B cell (primary cell): ENCODE results near the gene STAT4. TPM values are rescaled to one million over a fixed set of nuclear protein-coding genes. Genes with fewer than 3 reads are reported as not detected.
A peak's percentile ranks its signal among the peaks of the same experiment; 100 is the strongest.

Source experiments
- ATAC-seq: fragments of 200-7000 bp; cut with Tn5 transposase; one replicate; pipeline ENCODE4 v1.10.0; 2021; ENCODE audit warnings: low read depth, mild to moderate bottlenecking, moderate number of reproducible peaks, moderate library complexity
- CTCF ChIA-PET: fragments of 350-600 bp; sonication (Branson Sonifier 250); formaldehyde crosslinking; loops from one replicate; lab custom pipeline; 2021; ENCODE audit warnings: antibody characterized with exemption, inconsistent platforms; lab: Charles Lee
- POLR2A ChIA-PET: fragments of 350-600 bp; sonication (Branson Sonifier 250); formaldehyde crosslinking; loops from one replicate; lab custom pipeline; 2021; ENCODE audit warnings: antibody characterized with exemption; lab: Charles Lee
- DNase-seq: peaks from one replicate; pipeline ENCODE4 v3.0.0; 2013
- H2AFZ ChIP-seq: 2 replicates; pipeline ENCODE4 v1.6.1; 2012; ENCODE audit warnings: mild to moderate bottlenecking, low read depth, low read length; ENCODE audit not compliant: insufficient read depth, poor library complexity, severe bottlenecking
- H3K27ac ChIP-seq, 2 donors: 1 replicate in 1 of 2; 2 replicates in 1 of 2; pipeline ENCODE4 v1.5.1; 2012 to 2013; ENCODE audit warnings: low read length in 2 of 2, mild to moderate bottlenecking in 2 of 2, moderate library complexity in 1 of 2
- H3K27me3 ChIP-seq, 4 experiments: fragments of 200-600 bp in 1 of 4; sonication (generic) in 1 of 4; replicated peaks in 1 of 4; 1 replicate in 2 of 4; 2 replicates in 2 of 4; pipeline versions ENCODE4 v1.6.1 to v1.7.0; 2013 to 2016; ENCODE audit warnings: low read length in 3 of 4, mild to moderate bottlenecking in 2 of 4, mixed read lengths in 1 of 4, moderate library complexity in 1 of 4; ENCODE audit not compliant: insufficient read depth in 4 of 4, control insufficient read depth in 3 of 4; ENCODE audit errors: control extremely low read depth in 1 of 4
- H3K36me3 ChIP-seq, 2 experiments: replicated peaks in 1 of 2; 1 replicate in 1 of 2; 2 replicates in 1 of 2; pipeline versions ENCODE4 v1.6.1 to v1.7.1; 2013; ENCODE audit warnings: low read length in 1 of 2; ENCODE audit not compliant: insufficient read depth in 2 of 2, control insufficient read depth in 1 of 2; ENCODE audit errors: control extremely low read depth in 1 of 2, extremely low read depth in 1 of 2
- H3K4me1 ChIP-seq, 2 donors: fragments of 200-600 bp in 1 of 2; sonication (generic) in 1 of 2; 1 replicate in 1 of 2; 2 replicates in 1 of 2; pipeline versions ENCODE4 v1.5.1 to v1.6.1; 2013 to 2017; ENCODE audit warnings: low read length in 2 of 2; ENCODE audit not compliant: control insufficient read depth in 2 of 2, insufficient read depth in 2 of 2
- H3K4me2 ChIP-seq: replicated peaks from 2 replicates; pipeline ENCODE3; 2012; ENCODE audit warnings: mild to moderate bottlenecking, low read depth, low read length; ENCODE audit not compliant: poor library complexity, severe bottlenecking
- H3K4me3 ChIP-seq, 5 experiments: fragments of 200-600 bp in 1 of 5; sonication (generic) in 1 of 5; 1 replicate in 3 of 5; 2 replicates in 2 of 5; pipeline versions ENCODE4 v1.5.1 to v1.7.0; 2011 to 2016; ENCODE audit warnings: low read length in 4 of 5, mild to moderate bottlenecking in 4 of 5, low read depth in 2 of 5, control low read depth in 1 of 5, moderate library complexity in 1 of 5; ENCODE audit not compliant: insufficient read depth in 1 of 5; ENCODE audit errors: control extremely low read depth in 1 of 5, extremely low read depth in 1 of 5
- H3K79me2 ChIP-seq: fragments of 200-600 bp; sonication (generic); one replicate; pipeline ENCODE4 v1.6.0; 2016; ENCODE audit warnings: low read length; ENCODE audit not compliant: control insufficient read depth, insufficient read depth
- H3K9ac ChIP-seq: fragments of 200-600 bp; sonication (generic); 2 replicates; pipeline ENCODE4 v1.6.1; 2017; ENCODE audit warnings: mild to moderate bottlenecking, low read length, moderate library complexity
- H3K9me3 ChIP-seq, 3 donors: one replicate each; pipeline versions ENCODE4 v1.6.1 to v1.7.1; 2013; ENCODE audit warnings: low read length in 2 of 3; ENCODE audit not compliant: control insufficient read depth in 2 of 3, insufficient read depth in 1 of 3; ENCODE audit errors: control extremely low read depth in 1 of 3
- H4K20me1 ChIP-seq: 2 replicates; pipeline ENCODE4 v1.6.0; 2012; ENCODE audit warnings: mild to moderate bottlenecking, low read length; ENCODE audit not compliant: insufficient read depth, control insufficient read depth, poor library complexity, severe bottlenecking
- H3K27ac Mint-ChIP-seq: one replicate; pipeline ENCODE4 v1.8.0; 2021; ENCODE audit warnings: mixed read lengths
- H3K27me3 Mint-ChIP-seq: one replicate; pipeline ENCODE4 v1.8.0; 2021; ENCODE audit warnings: mixed read lengths
- H3K4me1 Mint-ChIP-seq: one replicate; pipeline ENCODE4 v1.8.0; 2021; ENCODE audit warnings: mixed read lengths
- H3K4me3 Mint-ChIP-seq: one replicate; pipeline ENCODE4 v1.8.0; 2021; ENCODE audit warnings: mixed read lengths
- H3K9me3 Mint-ChIP-seq: one replicate; pipeline ENCODE4 v1.8.0; 2022; ENCODE audit warnings: mixed read lengths; ENCODE audit not compliant: insufficient read depth
- EZH2 ChIP-seq: IDR thresholded peaks from 2 replicates; pipeline ENCODE4 v1.6.1; 2012; ENCODE audit warnings: borderline replicate concordance, low read depth, mild to moderate bottlenecking, moderate library complexity, low read length; ENCODE audit not compliant: insufficient read depth, poor library complexity, severe bottlenecking
- WGBS: methylation state at CpG from one replicate; pipeline ENCODE4 v1.1.5; 2013; ENCODE audit warnings: missing lambda C conversion rate; ENCODE audit not compliant: insufficient coverage; 5-methylcytosine and 5-hydroxymethylcytosine counted together
- intact Hi-C: fragments of 100-400 bp; cut with micrococcal nuclease; formaldehyde crosslinking; loops from one replicate; pipeline ENCODE4 v1.10.0; 2022
- polyA plus RNA-seq: library from polyadenylated mRNA; depleted of rRNA; stranded (reverse); fragments of >200 nt; gene quantifications from 2 replicates; pipeline ENCODE4 v1.2.3, GENCODE V29; 2012
- total RNA-seq, 2 donors: library from RNA; stranded (reverse); fragments of 120-200 nt in 1 of 2; gene quantifications; 1 replicate in 1 of 2; 2 replicates in 1 of 2; pipeline versions ENCODE4 v1.2.3 to v1.2.4, GENCODE V29; 2013 to 2022
- TF ChIP-seq, protein P1 (sequence below): fragments of 200-600 bp; IDR thresholded peaks from one replicate; pipeline ENCODE4 v1.8.0; 2022; ENCODE audit warnings: antibody characterized with exemption, mild to moderate bottlenecking

Gene STAT4
- total and polyA plus RNA-seq, 2 donors (not counting 1 experiment from before 2014, with no cell fraction given), result 2.0 to 62.1 TPM

DNA sequence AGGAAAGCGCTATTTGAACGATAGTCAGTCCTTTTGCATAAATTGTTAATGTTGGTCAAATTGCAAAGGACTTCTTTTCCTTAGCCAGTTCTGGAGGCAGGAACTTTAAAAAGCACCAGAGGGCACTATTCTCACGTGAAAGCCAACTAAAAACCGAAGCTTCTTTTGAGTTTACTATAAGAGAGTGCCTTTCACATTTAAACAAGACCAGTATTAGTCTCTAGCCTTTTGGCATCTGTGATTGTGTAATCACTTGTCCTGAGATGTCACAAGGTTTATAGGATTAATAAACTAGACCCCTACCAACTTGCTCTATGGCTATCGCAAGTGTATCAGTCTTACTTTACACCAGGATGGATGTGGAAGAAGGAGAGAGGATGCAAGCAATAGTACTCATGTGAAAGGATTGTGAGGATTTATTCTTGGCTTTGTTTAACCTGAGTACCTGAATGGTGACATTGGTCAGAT lies 14.4 kb upstream of the STAT4 start:
- POLR2A ChIA-PET, result no interaction called here
- intact Hi-C loops, result loop anchor here (1.0 to 5.0 kb wide), 4 partner anchors 15 to 997 kb away; partner anchors contain the start of gene STAT4
- Histone ChIP-seq H3K4me2 (no peak overlapping the region), H3K4me3 (no peak overlapping the region), H3K9ac (no peak overlapping the region), H3K79me2 (no peaks in the 10 kb centered on the region), H3K27ac (no peak overlapping the region), H3K4me1 (no peaks in the 10 kb centered on the region), H2AFZ (no peak overlapping the region), H3K36me3 (no peaks in the 10 kb centered on the region), H3K27me3 (peaks cover 0 to 5% (median 0%) of the 10 kb centered on the region in 4 experiments), H3K9me3 (no peaks in the 10 kb centered on the region), H4K20me1 (no peaks in the 10 kb centered on the region)
- DNase-seq (peak; percentile 53), ATAC-seq (peak; percentile 60)
- Mint-ChIP-seq H3K9me3 (no peaks in the 10 kb centered on the region), H3K4me1 (peaks cover 3% of the 10 kb centered on the region), H3K27ac (no peak overlapping the region), H3K4me3 (no peak overlapping the region), H3K27me3 (peaks cover 9% of the 10 kb centered on the region)
- WGBS, result no CpG with 5 or more reads among the region's 5 CpGs
- CTCF ChIA-PET, result interaction anchor here (0.8 to 8.4 kb wide), 19 partner anchors 8 to 997 kb away, joined by 3 to 119 read pairs (median 4); partner anchors contain the start of gene STAT4
- TF ChIP-seq, protein P1, sequence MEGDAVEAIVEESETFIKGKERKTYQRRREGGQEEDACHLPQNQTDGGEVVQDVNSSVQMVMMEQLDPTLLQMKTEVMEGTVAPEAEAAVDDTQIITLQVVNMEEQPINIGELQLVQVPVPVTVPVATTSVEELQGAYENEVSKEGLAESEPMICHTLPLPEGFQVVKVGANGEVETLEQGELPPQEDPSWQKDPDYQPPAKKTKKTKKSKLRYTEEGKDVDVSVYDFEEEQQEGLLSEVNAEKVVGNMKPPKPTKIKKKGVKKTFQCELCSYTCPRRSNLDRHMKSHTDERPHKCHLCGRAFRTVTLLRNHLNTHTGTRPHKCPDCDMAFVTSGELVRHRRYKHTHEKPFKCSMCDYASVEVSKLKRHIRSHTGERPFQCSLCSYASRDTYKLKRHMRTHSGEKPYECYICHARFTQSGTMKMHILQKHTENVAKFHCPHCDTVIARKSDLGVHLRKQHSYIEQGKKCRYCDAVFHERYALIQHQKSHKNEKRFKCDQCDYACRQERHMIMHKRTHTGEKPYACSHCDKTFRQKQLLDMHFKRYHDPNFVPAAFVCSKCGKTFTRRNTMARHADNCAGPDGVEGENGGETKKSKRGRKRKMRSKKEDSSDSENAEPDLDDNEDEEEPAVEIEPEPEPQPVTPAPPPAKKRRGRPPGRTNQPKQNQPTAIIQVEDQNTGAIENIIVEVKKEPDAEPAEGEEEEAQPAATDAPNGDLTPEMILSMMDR, result peak; percentile 79
- no peak for TF ChIP-seq EZH2

DNA sequence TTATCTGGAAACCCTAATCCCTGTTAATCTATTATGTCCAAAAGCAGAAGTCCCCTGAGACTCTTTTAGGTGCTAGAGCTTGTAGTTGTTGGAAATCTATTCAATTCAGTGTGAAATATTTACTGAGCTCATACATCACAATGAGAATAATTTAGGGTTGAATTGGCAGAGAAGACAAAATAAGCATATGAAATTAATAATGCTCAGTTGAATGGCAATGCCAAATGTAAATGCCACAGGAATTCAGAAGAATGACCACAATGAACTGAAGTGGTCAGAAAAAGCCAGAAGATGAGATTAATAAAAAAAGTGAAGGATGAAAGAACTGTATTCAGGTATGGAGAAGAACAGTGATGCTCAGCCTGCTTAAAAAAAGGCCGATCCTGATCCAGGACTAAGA lies 8.0 kb upstream of the STAT4 start:
- POLR2A ChIA-PET, result no interaction called here
- Histone ChIP-seq H3K9me3 (no peaks in the 10 kb centered on the region), H3K4me1 (no peaks in the 10 kb centered on the region), H3K27ac (no peak overlapping the region), H3K9ac (no peak overlapping the region), H2AFZ (no peak overlapping the region), H3K36me3 (no peaks in the 10 kb centered on the region), H4K20me1 (no peaks in the 10 kb centered on the region), H3K4me2 (no peak overlapping the region), H3K27me3 (peaks cover 0 to 4% (median 0%) of the 10 kb centered on the region in 4 experiments), H3K79me2 (no peaks in the 10 kb centered on the region), H3K4me3 (no peak overlapping the region)
- no peaks in the 10 kb centered on the region for H3K9me3 Mint-ChIP-seq
- ATAC-seq, result no peak
- H3K27me3 Mint-ChIP-seq, result peaks cover 25% of the 10 kb centered on the region
- TF ChIP-seq EZH2, result no peak
- TF ChIP-seq, protein P1, result no peak
- CTCF ChIA-PET, result interaction anchor here (1.0 to 13.3 kb wide), 4 partner anchors 20 to 363 kb away, joined by 3 to 418 read pairs (median 6); no protein-coding TSS in a partner anchor
- WGBS, result no CpG with 5 or more reads among the region's 1 CpG
- no peak overlapping the region for H3K4me3 Mint-ChIP-seq
- intact Hi-C loops, result loop anchor here (5.0 kb wide), 1 partner anchor 376 kb away; no protein-coding TSS in a partner anchor
- DNase-seq, result no peak
- H3K4me1 Mint-ChIP-seq, result no peaks in the 10 kb centered on the region
- no peak overlapping the region for H3K27ac Mint-ChIP-seq
